ENCODE results near the gene SLC26A3.
"Not testable (repeated sequence)": the region's sequence is repeated elsewhere in the genome, so short reads cannot be mapped to it uniquely, and the experiment has no call there.

The SLC26A3 gene

GRCh38 chr7:107803009-107803610 lies at the start of gene SLC26A3:
SLC26A3 (minus strand) TSS chr7:107803223; CDS start chr7:107794509, 8,714 bp downstream.
- no peak for DNase-seq

GRCh38 chr7:107850643-107851042 lies 47.6 kb upstream of the SLC26A3 start:
- no peak for DNase-seq

- no peak for DNase-seq
Measured at GRCh38 chr7:107850216-107850615, 47.2 kb upstream of the SLC26A3 start.

GRCh38 chr7:107848211-107848610 lies 45.2 kb upstream of the SLC26A3 start:
- DNase-seq, result not testable (repeated sequence)

GRCh38 chr7:107847836-107848175 lies 44.8 kb upstream of the SLC26A3 start:
- not testable (repeated sequence) for DNase-seq

GRCh38 chr7:107847168-107847835 lies 44.3 kb upstream of the SLC26A3 start:
- no peak for DNase-seq

- DNase-seq, result no peak
Measured at GRCh38 chr7:107846324-107846723, 43.3 kb upstream of the SLC26A3 start.

GRCh38 chr7:107843184-107843583 lies 40.2 kb upstream of the SLC26A3 start:
- no peak for DNase-seq

GRCh38 chr7:107842213-107842612 lies 39.2 kb upstream of the SLC26A3 start:
- no peak for DNase-seq

- DNase-seq, result no peak
Measured at GRCh38 chr7:107838816-107839565, 36.0 kb upstream of the SLC26A3 start.

GRCh38 chr7:107838024-107838601 lies 35.1 kb upstream of the SLC26A3 start:
- DNase-seq, result no peak

- DNase-seq, result no peak
Measured at GRCh38 chr7:107837145-107837512, 34.1 kb upstream of the SLC26A3 start.

- DNase-seq, result no peak
Measured at GRCh38 chr7:107836237-107837144, 33.5 kb upstream of the SLC26A3 start.

GRCh38 chr7:107834401-107834800 lies 31.4 kb upstream of the SLC26A3 start:
- no peak for DNase-seq

GRCh38 chr7:107833684-107834106 lies 30.7 kb upstream of the SLC26A3 start:
- DNase-seq, result no peak

- no peak for DNase-seq
Measured at GRCh38 chr7:107830420-107830819, 27.4 kb upstream of the SLC26A3 start.

GRCh38 chr7:107828540-107828939 lies 25.5 kb upstream of the SLC26A3 start:
- DNase-seq, result no peak

- no peak for DNase-seq
Measured at GRCh38 chr7:107827501-107827900, 24.5 kb upstream of the SLC26A3 start.

- no peak for DNase-seq
Measured at GRCh38 chr7:107826451-107826850, 23.4 kb upstream of the SLC26A3 start.

- no peak for DNase-seq
Measured at GRCh38 chr7:107824858-107825257, 21.8 kb upstream of the SLC26A3 start.

GRCh38 chr7:107818622-107819021 lies 15.6 kb upstream of the SLC26A3 start:
- DNase-seq, result no peak

GRCh38 chr7:107816011-107816566 lies 13.1 kb upstream of the SLC26A3 start:
- no peak for DNase-seq
